Muscle of leg (tissue), 10 donors: ENCODE data around the gene SUMF1. TPM values are rescaled to one million over a fixed set of nuclear protein-coding genes. Genes with fewer than 3 reads are reported as not detected.

ENCODE experiments used
- DNase-seq: peaks from one replicate; pipeline ENCODE4 v3.0.0; 2013
- H3K27ac ChIP-seq: one replicate; pipeline ENCODE4 v1.5.1; 2013; ENCODE audit warnings: mild to moderate bottlenecking, low read length, control low read depth
- H3K27me3 ChIP-seq: one replicate; pipeline ENCODE4 v1.6.1; 2013; ENCODE audit warnings: low read length; ENCODE audit not compliant: control insufficient read depth, insufficient read depth
- H3K36me3 ChIP-seq: one replicate; pipeline ENCODE4 v1.6.1; 2013; ENCODE audit warnings: low read length; ENCODE audit not compliant: control insufficient read depth, insufficient read depth
- H3K4me1 ChIP-seq: one replicate; pipeline ENCODE4 v1.6.1; 2013; ENCODE audit warnings: low read length; ENCODE audit not compliant: control insufficient read depth, insufficient read depth
- H3K4me3 ChIP-seq: one replicate; pipeline ENCODE4 v1.5.1; 2013; ENCODE audit warnings: low read length, control low read depth
- H3K9me3 ChIP-seq: replicated peaks from 2 replicates; pipeline ENCODE4 v1.6.1; 2013; ENCODE audit warnings: low read depth, low read length; ENCODE audit not compliant: control insufficient read depth
- polyA plus RNA-seq, 8 donors: library from polyadenylated mRNA; unstranded; fragments of 120-200 nt; gene quantifications; one replicate each; pipeline versions ENCODE4 v1.2.1 to v1.2.3, GENCODE V29; 2013; ENCODE audit warnings: inconsistent platforms in 1 of 8, low replicate concordance in 1 of 8; ENCODE audit not compliant: insufficient read length in 8 of 8, insufficient read depth in 1 of 8
- total RNA-seq: library from RNA; stranded (reverse); fragments of 120-200 nt; gene quantifications from one replicate; pipeline ENCODE4 v1.2.4, GENCODE V29; 2013

Gene SUMF1
- total and polyA plus RNA-seq, 9 donors: 14.4 to 26.2 (median 17.3) TPM

GRCh38 chr3:4311496-4311895, 155.6 kb downstream of the SUMF1 start:
- no peaks in the 10 kb centered on the region for H3K9me3 ChIP-seq
- no peak overlapping the region for H3K27ac ChIP-seq
- H3K4me3 ChIP-seq: no peak overlapping the region
- DNase-seq: no peak
- peaks cover 15% of the 10 kb centered on the region for H3K36me3 ChIP-seq
- H3K27me3 ChIP-seq: no peaks in the 10 kb centered on the region
- no peaks in the 10 kb centered on the region for H3K4me1 ChIP-seq

Other genes with a start within 250 kb of the SUMF1 start
- gene SETMAR, start 163.9 kb downstream of the SUMF1 start, total RNA-seq: 18.1 TPM
- gene SETMAR, start 163.9 kb downstream of the SUMF1 start, polyA plus RNA-seq: 10 to 100 TPM; 14.4 to 20.4 (median 16.0) TPM
- gene ITPR1, start 26.1 kb upstream of the SUMF1 start, total RNA-seq: 34.4 TPM
- gene ITPR1, start 26.1 kb upstream of the SUMF1 start, polyA plus RNA-seq: 10 to 100 TPM; 15.4 to 26.4 (median 20.3) TPM